ENCODE data around the gene CFAP298.
"Not testable (repeated sequence)": the region's sequence is repeated elsewhere in the genome, so short reads cannot be mapped to it uniquely, and the experiment has no call there.

Gene CFAP298

DNA sequence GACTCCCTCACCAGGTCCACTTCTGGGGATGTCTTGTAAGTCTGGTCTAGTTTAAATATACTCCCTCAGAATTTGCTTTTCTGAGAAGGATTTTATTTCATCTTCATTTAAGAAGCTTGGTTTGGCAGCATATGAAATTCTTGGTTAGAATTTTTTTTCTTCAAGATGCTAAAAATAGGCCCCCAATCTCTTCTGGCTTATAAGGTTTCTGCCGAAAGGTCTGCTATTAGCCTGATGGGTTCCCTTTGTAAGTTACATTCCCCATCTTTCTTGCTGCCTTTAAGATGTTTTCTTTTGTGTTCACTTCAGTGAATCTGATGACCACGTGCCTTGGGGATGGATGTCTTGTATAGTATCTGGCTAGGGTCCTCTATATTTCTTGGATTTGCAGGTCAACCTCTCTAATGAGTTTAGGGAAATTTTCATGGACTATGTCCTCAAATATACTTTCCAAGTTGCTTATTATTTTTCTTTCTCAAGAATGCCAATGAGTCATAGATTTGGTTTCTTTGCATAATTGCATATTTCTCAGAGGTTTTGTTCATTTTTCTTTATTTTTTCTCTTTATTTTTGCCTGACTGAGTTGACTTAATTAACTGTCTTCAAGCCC is 46.2 kb downstream of the CFAP298 start:
- Histone ChIP-seq H3K27me3 (ENCODE audit: insufficient read depth, insufficient read length) (peaks cover 15% of the 10 kb centered on the region), H3K4me3 (ENCODE audit: insufficient read length, low read depth) (no peak overlapping the region), H3K9me3 (ENCODE audit: insufficient read depth, low read length) (peaks cover 14% of the 10 kb centered on the region), H3K9ac (ENCODE audit: insufficient read length, low read depth) (no peak overlapping the region), H3K4me1 (ENCODE audit: insufficient read depth, insufficient read length) (no peaks in the 10 kb centered on the region), H3K36me3 (ENCODE audit: insufficient read depth, insufficient read length, low read length) (no peaks in the 10 kb centered on the region)
- no peak for TF ChIP-seq SUZ12 (IDR thresholded peaks at IDR 0.05; ENCODE audit: extremely low read depth, insufficient read depth, insufficient read length)
- TF ChIP-seq ZNF274 (IDR thresholded peaks at IDR 0.05; ENCODE audit: low read depth, low read length), result no peak
- no peak for TF ChIP-seq YY1 (IDR thresholded peaks at IDR 0.05; ENCODE audit: insufficient read depth, insufficient read length)
- DNase-seq (ENCODE audit: low read depth, low spot score), result no peak

DNA sequence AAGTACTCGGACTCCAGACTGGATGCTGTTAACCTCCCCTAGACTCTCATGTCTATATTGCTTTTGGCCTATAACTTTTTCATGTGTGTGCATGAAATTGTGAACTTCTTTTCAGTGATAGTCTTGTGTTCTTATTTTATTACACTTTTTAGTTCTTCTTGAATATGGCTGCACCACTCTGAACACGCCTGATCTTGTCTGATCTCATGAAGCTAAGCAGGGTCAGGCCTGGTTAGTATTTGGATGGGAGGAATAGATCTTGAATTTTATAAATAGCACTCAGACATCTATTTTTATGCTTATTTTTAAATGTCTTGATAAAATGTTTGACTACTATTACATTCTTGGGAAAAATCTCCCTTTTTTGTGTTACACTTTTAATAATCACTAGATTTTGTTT is 49.3 kb downstream of the CFAP298 start:
- H3K36me3 ChIP-seq (ENCODE audit: insufficient read depth, insufficient read length, low read length), result no peaks in the 10 kb centered on the region
- peaks cover 3% of the 10 kb centered on the region for H3K27me3 ChIP-seq (ENCODE audit: insufficient read depth, insufficient read length)
- peaks cover 14% of the 10 kb centered on the region for H3K9me3 ChIP-seq (ENCODE audit: insufficient read depth, low read length)
- no peak overlapping the region for H3K9ac ChIP-seq (ENCODE audit: insufficient read length, low read depth)
- no peak for DNase-seq (ENCODE audit: low read depth, low spot score)
- H3K4me3 ChIP-seq (ENCODE audit: insufficient read length, low read depth), result no peak overlapping the region
- H3K4me1 ChIP-seq (ENCODE audit: insufficient read depth, insufficient read length), result no peaks in the 10 kb centered on the region
- no peak for TF ChIP-seq ZNF274 (IDR thresholded peaks at IDR 0.05; ENCODE audit: low read depth, low read length)
- no peak for TF ChIP-seq YY1 (IDR thresholded peaks at IDR 0.05; ENCODE audit: insufficient read depth, insufficient read length)
- TF ChIP-seq SUZ12 (IDR thresholded peaks at IDR 0.05; ENCODE audit: extremely low read depth, insufficient read depth, insufficient read length), result no peak

DNA sequence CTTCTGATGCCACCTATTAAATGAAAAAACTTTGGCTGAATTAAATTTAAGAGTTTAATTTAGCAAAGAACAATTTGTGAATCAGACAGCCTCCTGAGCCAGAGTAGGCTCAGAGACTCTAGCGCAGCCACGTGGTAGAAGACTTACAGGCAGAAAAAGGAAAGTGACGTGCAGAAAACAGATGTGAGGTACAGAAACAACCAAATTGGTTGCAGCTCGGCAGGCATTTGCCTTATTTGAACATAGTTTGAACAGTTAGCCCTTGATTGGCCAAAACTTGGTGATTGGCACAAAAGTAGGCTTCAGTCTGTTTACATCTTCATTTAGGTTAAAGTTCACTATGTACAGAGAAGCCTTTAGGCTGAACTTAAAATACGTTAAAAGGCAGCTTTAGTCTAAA is 49.8 kb downstream of the CFAP298 start:
- Histone ChIP-seq H3K4me3 (ENCODE audit: insufficient read length, low read depth) (no peak overlapping the region), H3K4me1 (ENCODE audit: insufficient read depth, insufficient read length) (no peaks in the 10 kb centered on the region), H3K36me3 (ENCODE audit: insufficient read depth, insufficient read length, low read length) (no peaks in the 10 kb centered on the region), H3K27me3 (ENCODE audit: insufficient read depth, insufficient read length) (peaks cover 1% of the 10 kb centered on the region), H3K9ac (ENCODE audit: insufficient read length, low read depth) (no peak overlapping the region), H3K9me3 (ENCODE audit: insufficient read depth, low read length) (peaks cover 14% of the 10 kb centered on the region)
- TF ChIP-seq ZNF274 (IDR thresholded peaks at IDR 0.05; ENCODE audit: low read depth, low read length), result no peak
- TF ChIP-seq SUZ12 (IDR thresholded peaks at IDR 0.05; ENCODE audit: extremely low read depth, insufficient read depth, insufficient read length), result no peak
- no peak for TF ChIP-seq YY1 (IDR thresholded peaks at IDR 0.05; ENCODE audit: insufficient read depth, insufficient read length)
- peak; percentile 66 for DNase-seq (ENCODE audit: low read depth, low spot score)

DNA sequence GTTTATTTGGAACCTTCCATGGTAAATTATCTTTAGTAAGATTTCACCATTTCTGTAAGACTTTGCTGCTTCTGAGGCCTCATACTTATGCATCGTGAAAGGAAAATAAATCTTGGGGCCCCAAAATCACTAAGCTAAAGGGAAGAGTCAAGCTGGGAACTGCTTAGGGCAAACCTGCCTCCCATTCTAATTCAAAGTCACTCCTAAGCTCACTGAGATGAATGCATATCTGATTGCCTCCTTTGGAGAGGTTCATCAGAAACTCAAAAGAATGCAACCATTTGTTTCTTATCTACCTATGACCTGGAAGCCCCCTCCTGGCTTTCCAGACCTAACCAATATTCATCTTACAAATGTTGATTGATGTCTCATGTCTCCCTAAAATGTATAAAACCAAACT is 50.7 kb downstream of the CFAP298 start:
- not testable (repeated sequence) for H3K4me3 ChIP-seq (ENCODE audit: insufficient read length, low read depth); H3K9ac ChIP-seq (ENCODE audit: insufficient read length, low read depth); H3K27me3 ChIP-seq (ENCODE audit: insufficient read depth, insufficient read length); H3K4me1 ChIP-seq (ENCODE audit: insufficient read depth, insufficient read length); H3K36me3 ChIP-seq (ENCODE audit: insufficient read depth, insufficient read length, low read length)
- DNase-seq (ENCODE audit: low read depth, low spot score), result peak; percentile 65
- peaks cover 14% of the 10 kb centered on the region for H3K9me3 ChIP-seq (ENCODE audit: insufficient read depth, low read length)

DNA sequence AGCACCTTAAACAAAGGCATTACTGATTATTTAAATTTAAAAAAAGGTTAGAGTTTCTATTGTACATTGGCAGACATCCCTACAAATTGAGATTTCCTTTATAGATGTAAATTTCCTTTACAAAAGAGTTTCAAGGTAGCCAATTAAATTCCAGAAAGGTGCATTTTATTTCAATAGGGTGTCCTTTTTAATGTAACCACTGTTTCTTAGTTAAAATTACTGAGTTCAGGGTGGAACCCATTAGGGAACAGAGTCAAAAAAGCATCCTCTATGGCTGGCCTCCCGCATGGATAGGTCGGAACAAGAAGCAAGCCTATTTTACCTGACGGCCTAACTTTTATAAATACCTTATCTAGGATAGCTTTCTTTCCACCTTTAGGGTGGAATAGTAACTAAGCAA is 51.3 kb downstream of the CFAP298 start:
- Histone ChIP-seq H3K4me3 (ENCODE audit: insufficient read length, low read depth) (no peak overlapping the region), H3K36me3 (ENCODE audit: insufficient read depth, insufficient read length, low read length) (no peaks in the 10 kb centered on the region), H3K9ac (ENCODE audit: insufficient read length, low read depth) (no peak overlapping the region), H3K9me3 (ENCODE audit: insufficient read depth, low read length) (peaks cover 14% of the 10 kb centered on the region), H3K4me1 (ENCODE audit: insufficient read depth, insufficient read length) (no peaks in the 10 kb centered on the region), H3K27me3 (ENCODE audit: insufficient read depth, insufficient read length) (no peaks in the 10 kb centered on the region)
- peak; percentile 48 for DNase-seq (ENCODE audit: low read depth, low spot score)
- no peak for TF ChIP-seq ZNF274 (IDR thresholded peaks at IDR 0.05; ENCODE audit: low read depth, low read length)
- TF ChIP-seq SUZ12 (IDR thresholded peaks at IDR 0.05; ENCODE audit: extremely low read depth, insufficient read depth, insufficient read length), result no peak
- no peak for TF ChIP-seq YY1 (IDR thresholded peaks at IDR 0.05; ENCODE audit: insufficient read depth, insufficient read length)

DNA sequence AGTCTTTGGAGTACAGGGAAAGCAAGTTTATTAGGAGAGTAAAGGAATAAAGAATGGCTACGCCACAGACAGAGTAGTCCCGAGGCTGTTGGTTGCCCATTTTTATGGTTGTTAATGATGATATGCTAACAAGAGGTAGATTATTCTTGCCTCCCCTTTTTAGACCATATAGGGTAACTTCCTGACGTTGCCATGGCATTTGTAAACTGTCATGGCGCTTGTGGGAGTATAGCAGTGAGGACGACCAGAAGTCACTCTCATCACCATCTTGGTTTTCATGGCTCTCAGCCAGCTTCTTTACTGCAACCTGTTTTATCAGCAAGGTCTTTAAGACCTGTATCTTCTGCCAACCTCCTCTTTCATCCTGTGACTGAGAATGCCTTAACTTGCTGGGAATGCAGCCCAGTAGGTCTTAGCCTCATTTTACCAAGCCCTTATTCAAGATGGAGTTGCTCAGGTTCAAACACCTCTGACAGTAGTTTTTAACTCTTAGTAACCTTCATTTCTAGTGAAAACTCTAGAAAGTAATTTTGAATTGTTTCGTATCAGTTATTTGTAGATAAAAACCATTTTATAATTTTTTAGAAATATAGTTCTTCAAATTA is 53.1 kb downstream of the CFAP298 start:
- no peaks in the 10 kb centered on the region for H3K27me3 ChIP-seq (ENCODE audit: insufficient read depth, insufficient read length)
- H3K36me3 ChIP-seq (ENCODE audit: insufficient read depth, insufficient read length, low read length), result no peaks in the 10 kb centered on the region
- no peak overlapping the region for H3K9ac ChIP-seq (ENCODE audit: insufficient read length, low read depth)
- no peaks in the 10 kb centered on the region for H3K9me3 ChIP-seq (ENCODE audit: insufficient read depth, low read length)
- H3K4me1 ChIP-seq (ENCODE audit: insufficient read depth, insufficient read length), result no peaks in the 10 kb centered on the region
- no peak for DNase-seq (ENCODE audit: low read depth, low spot score)
- H3K4me3 ChIP-seq (ENCODE audit: insufficient read length, low read depth), result no peak overlapping the region
- TF ChIP-seq YY1 (IDR thresholded peaks at IDR 0.05; ENCODE audit: insufficient read depth, insufficient read length), result no peak
- no peak for TF ChIP-seq ZNF274 (IDR thresholded peaks at IDR 0.05; ENCODE audit: low read depth, low read length)
- no peak for TF ChIP-seq SUZ12 (IDR thresholded peaks at IDR 0.05; ENCODE audit: extremely low read depth, insufficient read depth, insufficient read length)

DNA sequence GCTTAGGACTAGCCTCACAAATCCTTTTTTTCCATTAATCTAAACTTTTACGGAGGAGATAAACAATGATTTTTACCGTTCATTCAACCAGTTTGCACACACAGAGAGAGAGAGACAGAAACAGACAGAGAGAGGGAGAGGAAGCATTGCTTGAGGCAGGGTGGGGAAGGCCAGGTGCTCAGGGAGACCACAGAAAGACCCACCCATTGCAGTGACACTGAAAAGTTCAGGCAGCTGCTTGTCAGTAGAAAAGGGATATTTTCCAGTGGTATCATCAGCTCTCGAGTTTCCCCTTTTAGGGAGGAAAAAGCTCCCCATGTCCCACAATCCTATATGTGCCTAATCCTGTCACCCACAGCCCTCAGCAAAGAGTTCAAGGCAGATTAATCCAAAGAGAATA is 54.1 kb downstream of the CFAP298 start:
- Histone ChIP-seq H3K4me1 (ENCODE audit: insufficient read depth, insufficient read length) (no peaks in the 10 kb centered on the region), H3K4me3 (ENCODE audit: insufficient read length, low read depth) (no peak overlapping the region), H3K9ac (ENCODE audit: insufficient read length, low read depth) (no peak overlapping the region), H3K36me3 (ENCODE audit: insufficient read depth, insufficient read length, low read length) (no peaks in the 10 kb centered on the region), H3K9me3 (ENCODE audit: insufficient read depth, low read length) (no peaks in the 10 kb centered on the region), H3K27me3 (ENCODE audit: insufficient read depth, insufficient read length) (no peaks in the 10 kb centered on the region)
- DNase-seq (ENCODE audit: low read depth, low spot score), result no peak
- TF ChIP-seq SUZ12 (IDR thresholded peaks at IDR 0.05; ENCODE audit: extremely low read depth, insufficient read depth, insufficient read length) (no peak), ZNF274 (IDR thresholded peaks at IDR 0.05; ENCODE audit: low read depth, low read length) (no peak), YY1 (IDR thresholded peaks at IDR 0.05; ENCODE audit: insufficient read depth, insufficient read length) (no peak)
